Measurements from ENCODE around the gene KCNQ1OT1. TPM values are rescaled to one million over a fixed set of nuclear protein-coding genes. Genes with fewer than 3 reads are reported as not detected.
"Not testable (repeated sequence)": the region's sequence is repeated elsewhere in the genome, so short reads cannot be mapped to it uniquely, and the experiment has no call there.

The KCNQ1OT1 gene
- total RNA-seq, 1 donor from 2014 or later, result 3.9 TPM

DNA sequence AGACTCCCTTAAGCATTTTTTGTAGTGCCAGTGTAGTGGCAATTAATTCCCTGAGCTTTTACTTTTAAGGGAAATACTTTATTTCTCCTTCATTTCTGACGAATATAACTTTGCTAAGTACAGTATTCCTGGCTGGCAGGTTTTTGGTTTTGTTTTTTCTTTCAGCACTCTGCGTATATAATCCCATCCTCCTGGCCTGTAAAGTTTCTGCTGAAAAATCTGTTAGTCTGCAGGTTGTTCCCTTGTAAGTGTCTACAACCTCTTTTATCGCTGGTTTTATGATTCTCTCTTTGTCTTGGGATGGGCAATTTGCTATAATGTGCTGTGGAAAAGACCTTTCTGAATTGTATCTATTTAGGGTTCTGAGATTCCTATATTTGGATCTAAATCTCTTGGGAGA, 56.0 kb downstream of the KCNQ1OT1 start:
- Mint-ChIP-seq H3K27me3 (ENCODE audit: unreplicated experiment) (peaks cover 20% of the 10 kb centered on the region), H3K4me3 (ENCODE audit: unreplicated experiment) (no peak overlapping the region), H3K27ac (ENCODE audit: unreplicated experiment) (no peak overlapping the region), H3K9me3 (ENCODE audit: unreplicated experiment) (peaks cover 39% of the 10 kb centered on the region), H3K36me3 (ENCODE audit: unreplicated experiment) (peaks cover 42% of the 10 kb centered on the region), H3K4me1 (ENCODE audit: unreplicated experiment) (no peaks in the 10 kb centered on the region)
- no peak for TF ChIP-seq CTCF (IDR thresholded peaks at IDR 0.05)
- DNase-seq (ENCODE audit: extremely low spot score, unreplicated experiment), result no peak

GRCh38 chr11:2641623-2642022, 58.2 kb downstream of the KCNQ1OT1 start:
- DNase-seq (ENCODE audit: extremely low spot score, unreplicated experiment), result no peak
- no peak for TF ChIP-seq CTCF (IDR thresholded peaks at IDR 0.05)
- H3K27me3 Mint-ChIP-seq (ENCODE audit: unreplicated experiment), result peaks cover 24% of the 10 kb centered on the region
- no peak overlapping the region for H3K27ac Mint-ChIP-seq (ENCODE audit: unreplicated experiment)
- peaks cover 32% of the 10 kb centered on the region for H3K36me3 Mint-ChIP-seq (ENCODE audit: unreplicated experiment)
- H3K4me3 Mint-ChIP-seq (ENCODE audit: unreplicated experiment), result no peak overlapping the region
- H3K4me1 Mint-ChIP-seq (ENCODE audit: unreplicated experiment), result no peaks in the 10 kb centered on the region
- peaks cover 29% of the 10 kb centered on the region for H3K9me3 Mint-ChIP-seq (ENCODE audit: unreplicated experiment)

DNA sequence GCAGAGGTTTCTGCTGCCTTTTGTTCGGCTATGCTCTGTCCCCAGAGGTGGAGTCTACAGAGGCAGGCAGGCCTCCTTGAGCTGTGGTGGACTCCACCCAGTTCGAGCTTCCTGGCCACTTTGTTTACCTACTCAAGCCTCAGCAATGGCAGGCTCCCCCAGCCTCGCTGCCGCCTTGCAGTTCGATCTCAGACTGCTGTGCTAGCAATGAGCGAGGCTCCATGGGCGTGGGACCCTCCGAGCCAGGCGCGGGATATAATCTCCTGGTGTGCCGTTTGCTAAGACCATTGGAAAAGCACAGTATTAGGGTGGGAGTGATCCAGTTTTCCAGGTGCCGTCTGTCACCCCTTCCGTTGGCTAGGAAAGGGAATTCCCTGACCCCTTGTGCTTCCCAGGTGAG, 60.0 kb downstream of the KCNQ1OT1 start:
- DNase-seq (ENCODE audit: extremely low spot score, unreplicated experiment); H3K4me3 Mint-ChIP-seq (ENCODE audit: unreplicated experiment); H3K4me1 Mint-ChIP-seq (ENCODE audit: unreplicated experiment); H3K27ac Mint-ChIP-seq (ENCODE audit: unreplicated experiment): not testable (repeated sequence)
- Mint-ChIP-seq H3K27me3 (ENCODE audit: unreplicated experiment) (peaks cover 24% of the 10 kb centered on the region), H3K36me3 (ENCODE audit: unreplicated experiment) (peaks cover 33% of the 10 kb centered on the region), H3K9me3 (ENCODE audit: unreplicated experiment) (peaks cover 29% of the 10 kb centered on the region)

GRCh38 chr11:2631161-2631560, 68.6 kb downstream of the KCNQ1OT1 start:
- Mint-ChIP-seq H3K9me3 (ENCODE audit: unreplicated experiment) (peaks cover 47% of the 10 kb centered on the region), H3K4me1 (ENCODE audit: unreplicated experiment) (no peaks in the 10 kb centered on the region)

DNA sequence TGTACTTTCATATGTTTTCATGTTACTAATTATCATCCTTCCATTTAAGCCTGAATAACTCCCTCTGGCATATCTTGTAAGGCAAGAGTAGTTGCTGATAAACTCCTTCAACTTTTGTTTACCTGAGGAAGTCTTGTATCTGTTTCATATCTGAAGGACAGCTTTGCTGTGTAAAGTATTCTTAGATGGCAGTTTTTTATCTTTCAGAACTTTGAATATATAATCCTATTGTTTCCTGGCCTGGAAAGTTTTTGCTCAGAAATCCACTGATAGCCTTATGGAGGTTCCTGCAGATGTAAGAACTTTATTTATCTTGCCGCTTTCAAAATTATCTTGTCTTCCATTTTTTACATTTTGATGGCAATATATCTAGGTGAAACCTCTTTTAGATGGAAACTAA, 69.1 kb downstream of the KCNQ1OT1 start:
- Mint-ChIP-seq H3K27me3 (ENCODE audit: unreplicated experiment) (peaks cover 29% of the 10 kb centered on the region), H3K4me3 (ENCODE audit: unreplicated experiment) (no peak overlapping the region), H3K27ac (ENCODE audit: unreplicated experiment) (no peak overlapping the region), H3K9me3 (ENCODE audit: unreplicated experiment) (peaks cover 49% of the 10 kb centered on the region), H3K4me1 (ENCODE audit: unreplicated experiment) (no peaks in the 10 kb centered on the region), H3K36me3 (ENCODE audit: unreplicated experiment) (peaks cover 21% of the 10 kb centered on the region)
- DNase-seq (ENCODE audit: extremely low spot score, unreplicated experiment), result no peak
- no peak for TF ChIP-seq CTCF (IDR thresholded peaks at IDR 0.05)

More at GRCh38 chr11:2631161-2631560, 68.6 kb downstream of the KCNQ1OT1 start:
- Mint-ChIP-seq H3K36me3 (ENCODE audit: unreplicated experiment) (peaks cover 21% of the 10 kb centered on the region), H3K27me3 (ENCODE audit: unreplicated experiment) (peaks cover 27% of the 10 kb centered on the region), H3K4me3 (ENCODE audit: unreplicated experiment) (no peak overlapping the region), H3K27ac (ENCODE audit: unreplicated experiment) (no peak overlapping the region)
- TF ChIP-seq CTCF (IDR thresholded peaks at IDR 0.05), result no peak
- no peak for DNase-seq (ENCODE audit: extremely low spot score, unreplicated experiment)

GRCh38 chr11:2625183-2625582, 74.6 kb downstream of the KCNQ1OT1 start:
- DNase-seq (ENCODE audit: extremely low spot score, unreplicated experiment), result no peak
- H3K9me3 Mint-ChIP-seq (ENCODE audit: unreplicated experiment), result peaks cover 22% of the 10 kb centered on the region
- no peak overlapping the region for H3K27ac Mint-ChIP-seq (ENCODE audit: unreplicated experiment)
- peaks cover 2% of the 10 kb centered on the region for H3K36me3 Mint-ChIP-seq (ENCODE audit: unreplicated experiment)
- TF ChIP-seq CTCF (IDR thresholded peaks at IDR 0.05), result no peak
- peaks cover 46% of the 10 kb centered on the region for H3K27me3 Mint-ChIP-seq (ENCODE audit: unreplicated experiment)
- no peak overlapping the region for H3K4me3 Mint-ChIP-seq (ENCODE audit: unreplicated experiment)
- no peaks in the 10 kb centered on the region for H3K4me1 Mint-ChIP-seq (ENCODE audit: unreplicated experiment)

Measured in osteocyte (in vitro differentiated cells).